B cell (primary cell): ENCODE data around the gene SLC26A1. TPM values are rescaled to one million over a fixed set of nuclear protein-coding genes. Genes with fewer than 3 reads are reported as not detected.

Experiments used
- ATAC-seq: fragments of 200-7000 bp; cut with Tn5 transposase; one replicate; pipeline ENCODE4 v1.10.0; 2021; ENCODE audit warnings: low read depth, mild to moderate bottlenecking, moderate number of reproducible peaks, moderate library complexity
- CTCF ChIA-PET: fragments of 350-600 bp; sonication (Branson Sonifier 250); formaldehyde crosslinking; loops from one replicate; lab custom pipeline; 2021; ENCODE audit warnings: antibody characterized with exemption, inconsistent platforms; lab: Charles Lee
- POLR2A ChIA-PET: fragments of 350-600 bp; sonication (Branson Sonifier 250); formaldehyde crosslinking; loops from one replicate; lab custom pipeline; 2021; ENCODE audit warnings: antibody characterized with exemption; lab: Charles Lee
- DNase-seq: peaks from one replicate; pipeline ENCODE4 v3.0.0; 2013
- H2AFZ ChIP-seq: 2 replicates; pipeline ENCODE4 v1.6.1; 2012; ENCODE audit warnings: mild to moderate bottlenecking, low read depth, low read length; ENCODE audit not compliant: insufficient read depth, poor library complexity, severe bottlenecking
- H3K27ac ChIP-seq, 2 donors: 1 replicate in 1 of 2; 2 replicates in 1 of 2; pipeline ENCODE4 v1.5.1; 2012 to 2013; ENCODE audit warnings: low read length in 2 of 2, mild to moderate bottlenecking in 2 of 2, moderate library complexity in 1 of 2
- H3K27me3 ChIP-seq, 4 experiments: fragments of 200-600 bp in 1 of 4; sonication (generic) in 1 of 4; replicated peaks in 1 of 4; 1 replicate in 2 of 4; 2 replicates in 2 of 4; pipeline versions ENCODE4 v1.6.1 to v1.7.0; 2013 to 2016; ENCODE audit warnings: low read length in 3 of 4, mild to moderate bottlenecking in 2 of 4, mixed read lengths in 1 of 4, moderate library complexity in 1 of 4; ENCODE audit not compliant: insufficient read depth in 4 of 4, control insufficient read depth in 3 of 4; ENCODE audit errors: control extremely low read depth in 1 of 4
- H3K36me3 ChIP-seq, 2 experiments: replicated peaks in 1 of 2; 1 replicate in 1 of 2; 2 replicates in 1 of 2; pipeline versions ENCODE4 v1.6.1 to v1.7.1; 2013; ENCODE audit warnings: low read length in 1 of 2; ENCODE audit not compliant: insufficient read depth in 2 of 2, control insufficient read depth in 1 of 2; ENCODE audit errors: control extremely low read depth in 1 of 2, extremely low read depth in 1 of 2
- H3K4me1 ChIP-seq, 2 donors: fragments of 200-600 bp in 1 of 2; sonication (generic) in 1 of 2; 1 replicate in 1 of 2; 2 replicates in 1 of 2; pipeline versions ENCODE4 v1.5.1 to v1.6.1; 2013 to 2017; ENCODE audit warnings: low read length in 2 of 2; ENCODE audit not compliant: control insufficient read depth in 2 of 2, insufficient read depth in 2 of 2
- H3K4me2 ChIP-seq: replicated peaks from 2 replicates; pipeline ENCODE3; 2012; ENCODE audit warnings: mild to moderate bottlenecking, low read depth, low read length; ENCODE audit not compliant: poor library complexity, severe bottlenecking
- H3K4me3 ChIP-seq, 5 experiments: fragments of 200-600 bp in 1 of 5; sonication (generic) in 1 of 5; 1 replicate in 3 of 5; 2 replicates in 2 of 5; pipeline versions ENCODE4 v1.5.1 to v1.7.0; 2011 to 2016; ENCODE audit warnings: low read length in 4 of 5, mild to moderate bottlenecking in 4 of 5, low read depth in 2 of 5, control low read depth in 1 of 5, moderate library complexity in 1 of 5; ENCODE audit not compliant: insufficient read depth in 1 of 5; ENCODE audit errors: control extremely low read depth in 1 of 5, extremely low read depth in 1 of 5
- H3K79me2 ChIP-seq: fragments of 200-600 bp; sonication (generic); one replicate; pipeline ENCODE4 v1.6.0; 2016; ENCODE audit warnings: low read length; ENCODE audit not compliant: control insufficient read depth, insufficient read depth
- H3K9ac ChIP-seq: fragments of 200-600 bp; sonication (generic); 2 replicates; pipeline ENCODE4 v1.6.1; 2017; ENCODE audit warnings: mild to moderate bottlenecking, low read length, moderate library complexity
- H3K9me3 ChIP-seq, 3 donors: one replicate each; pipeline versions ENCODE4 v1.6.1 to v1.7.1; 2013; ENCODE audit warnings: low read length in 2 of 3; ENCODE audit not compliant: control insufficient read depth in 2 of 3, insufficient read depth in 1 of 3; ENCODE audit errors: control extremely low read depth in 1 of 3
- H4K20me1 ChIP-seq: 2 replicates; pipeline ENCODE4 v1.6.0; 2012; ENCODE audit warnings: mild to moderate bottlenecking, low read length; ENCODE audit not compliant: insufficient read depth, control insufficient read depth, poor library complexity, severe bottlenecking
- H3K27ac Mint-ChIP-seq: one replicate; pipeline ENCODE4 v1.8.0; 2021; ENCODE audit warnings: mixed read lengths
- H3K27me3 Mint-ChIP-seq: one replicate; pipeline ENCODE4 v1.8.0; 2021; ENCODE audit warnings: mixed read lengths
- H3K4me1 Mint-ChIP-seq: one replicate; pipeline ENCODE4 v1.8.0; 2021; ENCODE audit warnings: mixed read lengths
- H3K4me3 Mint-ChIP-seq: one replicate; pipeline ENCODE4 v1.8.0; 2021; ENCODE audit warnings: mixed read lengths
- H3K9me3 Mint-ChIP-seq: one replicate; pipeline ENCODE4 v1.8.0; 2022; ENCODE audit warnings: mixed read lengths; ENCODE audit not compliant: insufficient read depth
- CTCF ChIP-seq: fragments of 200-600 bp; IDR thresholded peaks from one replicate; pipeline ENCODE4 v1.8.0; 2022; ENCODE audit warnings: antibody characterized with exemption, mild to moderate bottlenecking
- EZH2 ChIP-seq: IDR thresholded peaks from 2 replicates; pipeline ENCODE4 v1.6.1; 2012; ENCODE audit warnings: borderline replicate concordance, low read depth, mild to moderate bottlenecking, moderate library complexity, low read length; ENCODE audit not compliant: insufficient read depth, poor library complexity, severe bottlenecking
- WGBS: methylation state at CpG from one replicate; pipeline ENCODE4 v1.1.5; 2013; ENCODE audit warnings: missing lambda C conversion rate; ENCODE audit not compliant: insufficient coverage; 5-methylcytosine and 5-hydroxymethylcytosine counted together
- intact Hi-C: fragments of 100-400 bp; cut with micrococcal nuclease; formaldehyde crosslinking; loops from one replicate; pipeline ENCODE4 v1.10.0; 2022
- polyA plus RNA-seq: library from polyadenylated mRNA; depleted of rRNA; stranded (reverse); fragments of >200 nt; gene quantifications from 2 replicates; pipeline ENCODE4 v1.2.3, GENCODE V29; 2012
- total RNA-seq, 2 donors: library from RNA; stranded (reverse); fragments of 120-200 nt in 1 of 2; gene quantifications; 1 replicate in 1 of 2; 2 replicates in 1 of 2; pipeline versions ENCODE4 v1.2.3 to v1.2.4, GENCODE V29; 2013 to 2022

SLC26A1 gene
- total and polyA plus RNA-seq, 2 donors (not counting 1 experiment from before 2014, with no cell fraction given) = 0.03 to 1.1 TPM

GRCh38 chr4:1011666-1012033 is 18.4 kb upstream of the SLC26A1 start:
- no peaks in the 10 kb centered on the region for H3K36me3 ChIP-seq
- ATAC-seq = no peak
- TF ChIP-seq CTCF (no peak), EZH2 (no peak)
- H2AFZ ChIP-seq = no peak overlapping the region
- intact Hi-C loops = loop anchor here (1.0 to 2.0 kb wide), 5 partner anchors 10 to 335 kb away; partner anchors contain the start of genes IDUA and UVSSA
- Mint-ChIP-seq H3K27me3 (peaks cover 24% of the 10 kb centered on the region), H3K4me1 (peaks cover 22% of the 10 kb centered on the region), H3K4me3 (no peak overlapping the region), H3K27ac (no peak overlapping the region), H3K9me3 (peaks cover 3% of the 10 kb centered on the region)
- peaks cover 0 to 3% (median 0%) of the 10 kb centered on the region in 3 donors for H3K9me3 ChIP-seq
- H3K27me3 ChIP-seq = peaks cover 0 to 21% (median 12%) of the 10 kb centered on the region in 4 experiments
- H3K79me2 ChIP-seq = no peaks in the 10 kb centered on the region
- ChIA-PET POLR2A (no interaction called here), CTCF (no interaction called here)
- no peaks in the 10 kb centered on the region for H4K20me1 ChIP-seq
- peak overlapping the region; percentile 100 for H3K4me2 ChIP-seq
- no peak overlapping the region for H3K4me3 ChIP-seq
- H3K4me1 ChIP-seq = peaks cover 24 to 30% of the 10 kb centered on the region in 2 donors
- no peak overlapping the region for H3K9ac ChIP-seq
- no peak overlapping the region for H3K27ac ChIP-seq
- WGBS = 0% methylated on average over 53 of the region's 69 CpGs
- no peak for DNase-seq

GRCh38 chr4:1011022-1011665 is 17.9 kb upstream of the SLC26A1 start, which contains the start of gene FGFRL1:
Gene FGFRL1 (plus strand): TSS chr4:1011626. CDS start chr4:1012486, 860 bp downstream.
- Histone ChIP-seq H2AFZ (peak within 1 kb of the TSS; percentile 92), H3K36me3 (no peaks in the 10 kb centered on the region), H4K20me1 (no peaks in the 10 kb centered on the region), H3K9me3 (peaks cover 0 to 6% (median 0%) of the 10 kb centered on the region in 3 donors), H3K4me3 (peak within 1 kb of the TSS in 4 of 5 experiments; percentile 60 to 74 (median 66)), H3K79me2 (no peaks in the 10 kb centered on the region), H3K27me3 (peaks cover 0 to 24% (median 12%) of the 10 kb centered on the region in 4 experiments), H3K27ac (peak within 1 kb of the TSS; percentile 36 to 38), H3K4me1 (peaks cover 24 to 30% of the 10 kb centered on the region in 2 donors), H3K4me2 (peak within 1 kb of the TSS; percentile 100), H3K9ac (peak within 1 kb of the TSS; percentile 83)
- Mint-ChIP-seq H3K4me3 (peak within 1 kb of the TSS; percentile 91), H3K27me3 (peaks cover 29% of the 10 kb centered on the region), H3K27ac (peak within 1 kb of the TSS; percentile 89), H3K9me3 (peaks cover 3% of the 10 kb centered on the region), H3K4me1 (peaks cover 20% of the 10 kb centered on the region)
- ChIA-PET CTCF (interaction anchor here (0.6 to 1.6 kb wide), 3 partner anchors 62 to 257 kb away, joined by 3 to 5 read pairs (median 4); no protein-coding TSS in a partner anchor), POLR2A (interaction anchor here (0.6 to 2.0 kb wide), 3 partner anchors 9 to 24 kb away, joined by 3 to 13 read pairs (median 10); no protein-coding TSS in a partner anchor)
- TF ChIP-seq EZH2 (no peak), CTCF (no peak)
- peak; percentile 92 for DNase-seq
- intact Hi-C loops = loop anchor here (1.0 to 2.0 kb wide), 3 partner anchors 15 to 336 kb away; partner anchors contain the start of genes IDUA and UVSSA
- under 1% methylated on average over 76 of the region's 89 CpGs for WGBS
- ATAC-seq = peak; percentile 63
